ENCODE data around the gene CEP128. TPM values are rescaled to one million over a fixed set of nuclear protein-coding genes. Genes with fewer than 3 reads are reported as not detected.

CEP128 gene
- total RNA-seq, 4 donors from 2014 or later = 13.9 to 18.1 (median 16.0) TPM

DNA sequence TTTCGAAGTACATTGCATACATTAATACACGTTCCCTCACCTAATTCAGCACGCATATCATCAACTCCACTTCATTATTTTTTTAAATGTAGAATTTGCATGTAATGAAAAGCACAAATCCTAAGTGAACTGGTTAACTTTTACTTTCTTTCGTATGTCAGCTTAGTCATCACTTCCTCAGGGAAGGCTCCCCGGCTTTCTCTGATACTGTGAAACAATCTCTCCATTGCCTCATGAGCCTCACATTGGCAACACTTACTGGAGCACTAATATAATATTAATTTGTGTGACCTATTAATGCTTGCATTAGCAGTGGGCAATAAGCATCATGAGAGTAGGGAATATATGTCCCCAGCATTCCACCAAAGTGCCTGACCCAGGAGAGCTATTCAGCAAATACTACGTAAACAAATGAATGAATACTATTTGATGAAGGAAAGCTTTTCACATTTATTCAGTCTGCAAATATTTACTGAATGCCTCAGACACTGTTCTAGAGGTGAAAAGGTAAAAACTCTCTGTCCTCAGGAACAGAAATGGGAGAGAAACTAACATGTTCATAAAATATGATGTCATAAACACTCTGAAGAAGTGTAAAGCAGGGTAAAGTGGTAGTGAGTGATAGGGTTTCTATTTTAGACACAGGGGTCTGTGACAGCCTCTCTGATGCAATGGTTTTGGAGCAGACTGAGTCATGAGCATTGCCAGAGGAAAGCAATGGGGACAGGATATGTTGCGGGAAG is 402.7 kb downstream of the CEP128 start:
- Histone ChIP-seq H3K27me3 (no peaks in the 10 kb centered on the region), H3K9me3 (no peaks in the 10 kb centered on the region), H3K4me1 (no peaks in the 10 kb centered on the region), H3K4me3 (replicated peaks in 1 of 3) (no peak overlapping the region), H3K27ac (no peak overlapping the region), H3K36me3 (no peaks in the 10 kb centered on the region)
- WGBS, 2 donors = 95 to 96% methylated on average over 7 of the region's 7 CpGs
- intact Hi-C loops (cut with DNase I) = no loop called here
- TF ChIP-seq POLR2A (IDR thresholded peaks at IDR 0.05) = no peak
- TF ChIP-seq, protein P1, sequence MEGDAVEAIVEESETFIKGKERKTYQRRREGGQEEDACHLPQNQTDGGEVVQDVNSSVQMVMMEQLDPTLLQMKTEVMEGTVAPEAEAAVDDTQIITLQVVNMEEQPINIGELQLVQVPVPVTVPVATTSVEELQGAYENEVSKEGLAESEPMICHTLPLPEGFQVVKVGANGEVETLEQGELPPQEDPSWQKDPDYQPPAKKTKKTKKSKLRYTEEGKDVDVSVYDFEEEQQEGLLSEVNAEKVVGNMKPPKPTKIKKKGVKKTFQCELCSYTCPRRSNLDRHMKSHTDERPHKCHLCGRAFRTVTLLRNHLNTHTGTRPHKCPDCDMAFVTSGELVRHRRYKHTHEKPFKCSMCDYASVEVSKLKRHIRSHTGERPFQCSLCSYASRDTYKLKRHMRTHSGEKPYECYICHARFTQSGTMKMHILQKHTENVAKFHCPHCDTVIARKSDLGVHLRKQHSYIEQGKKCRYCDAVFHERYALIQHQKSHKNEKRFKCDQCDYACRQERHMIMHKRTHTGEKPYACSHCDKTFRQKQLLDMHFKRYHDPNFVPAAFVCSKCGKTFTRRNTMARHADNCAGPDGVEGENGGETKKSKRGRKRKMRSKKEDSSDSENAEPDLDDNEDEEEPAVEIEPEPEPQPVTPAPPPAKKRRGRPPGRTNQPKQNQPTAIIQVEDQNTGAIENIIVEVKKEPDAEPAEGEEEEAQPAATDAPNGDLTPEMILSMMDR (IDR thresholded peaks at IDR 0.05) = no peak
- no peak for DNase-seq

DNA sequence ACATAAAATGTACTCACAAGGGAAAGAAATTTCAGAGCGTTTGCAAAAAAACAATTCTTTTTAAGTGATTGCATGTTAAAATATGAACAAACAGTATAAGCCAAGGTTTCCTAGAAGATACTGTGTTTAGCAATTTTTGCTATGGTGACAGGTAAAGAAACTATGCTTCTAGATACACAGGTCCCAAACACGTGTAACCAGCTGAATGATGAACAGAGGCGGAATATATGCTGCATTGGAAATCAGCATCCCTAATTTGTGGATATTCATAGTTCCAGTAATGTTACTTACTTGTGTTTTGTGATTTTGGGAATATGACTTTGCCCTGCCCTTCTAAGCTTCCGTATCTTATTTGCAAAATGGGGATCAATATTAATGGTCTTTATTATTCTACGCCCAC is 403.9 kb downstream of the CEP128 start:
- WGBS, 2 donors = 93 to 94% methylated on average over 5 of the region's 5 CpGs
- H3K4me3 ChIP-seq (replicated peaks in 1 of 3) = no peak overlapping the region
- TF ChIP-seq, protein P1 (IDR thresholded peaks at IDR 0.05) = no peak
- TF ChIP-seq POLR2A (IDR thresholded peaks at IDR 0.05) = no peak
- H3K4me1 ChIP-seq = no peaks in the 10 kb centered on the region
- no peaks in the 10 kb centered on the region for H3K9me3 ChIP-seq
- no peaks in the 10 kb centered on the region for H3K27me3 ChIP-seq
- DNase-seq = no peak
- no peak overlapping the region for H3K27ac ChIP-seq
- intact Hi-C loops (cut with DNase I) = no loop called here
- H3K36me3 ChIP-seq = no peaks in the 10 kb centered on the region

DNA sequence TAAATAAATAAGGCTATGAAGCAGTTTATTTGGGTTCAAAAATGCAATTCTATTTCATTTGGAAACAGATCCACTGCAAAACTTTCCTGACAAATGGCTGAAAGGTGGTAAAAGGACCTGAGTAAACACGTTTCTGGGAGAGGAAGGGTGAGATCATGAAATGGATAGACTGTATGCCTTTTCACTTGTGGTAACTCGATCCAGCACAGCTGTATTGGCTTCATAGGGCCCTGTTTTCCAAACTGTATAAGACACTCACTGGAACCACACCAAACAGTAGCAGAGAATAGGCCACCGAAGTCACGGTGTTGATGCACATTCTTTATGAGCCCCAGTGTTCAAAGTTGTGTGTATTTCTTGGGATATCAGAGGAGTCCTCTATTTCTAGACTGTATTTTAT is 405.1 kb downstream of the CEP128 start:
- no peak for DNase-seq
- Histone ChIP-seq H3K9me3 (no peaks in the 10 kb centered on the region), H3K27ac (no peak overlapping the region), H3K27me3 (no peaks in the 10 kb centered on the region), H3K4me3 (replicated peaks in 1 of 3) (no peak overlapping the region), H3K36me3 (no peaks in the 10 kb centered on the region), H3K4me1 (no peaks in the 10 kb centered on the region)
- TF ChIP-seq, protein P1 (IDR thresholded peaks at IDR 0.05) = no peak
- no peak for TF ChIP-seq POLR2A (IDR thresholded peaks at IDR 0.05)
- intact Hi-C loops (cut with DNase I) = no loop called here
- 84 to 85% methylated on average over 4 of the region's 4 CpGs for WGBS, 2 donors

DNA sequence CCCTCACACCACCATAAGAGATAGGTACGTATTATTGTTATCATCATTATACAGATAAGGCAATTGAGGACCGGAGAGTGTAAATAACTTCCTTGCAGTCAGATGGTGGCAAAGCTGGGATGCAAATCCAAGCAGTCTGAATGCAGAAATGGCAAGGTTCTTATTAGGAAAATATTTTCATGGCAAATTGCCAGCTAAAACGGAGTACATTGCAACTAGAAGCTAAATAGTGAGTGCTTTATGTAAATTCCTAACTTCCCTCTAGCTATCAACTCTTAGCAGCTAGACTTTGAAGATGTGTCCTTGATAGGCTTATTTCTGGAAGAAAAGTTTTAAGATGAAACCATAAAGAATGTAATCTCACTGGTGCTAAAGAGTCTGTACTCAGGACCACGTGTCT is 406.4 kb downstream of the CEP128 start:
- no peak overlapping the region for H3K27ac ChIP-seq
- H3K4me3 ChIP-seq (replicated peaks in 1 of 3) = no peak overlapping the region
- intact Hi-C loops (cut with DNase I) = no loop called here
- WGBS, 2 donors = 74 to 76% methylated on average over 4 of the region's 4 CpGs
- no peaks in the 10 kb centered on the region for H3K9me3 ChIP-seq
- no peaks in the 10 kb centered on the region for H3K4me1 ChIP-seq
- H3K36me3 ChIP-seq = no peaks in the 10 kb centered on the region
- H3K27me3 ChIP-seq = no peaks in the 10 kb centered on the region
- TF ChIP-seq POLR2A (IDR thresholded peaks at IDR 0.05) = no peak
- TF ChIP-seq, protein P1 (IDR thresholded peaks at IDR 0.05) = no peak
- no peak for DNase-seq

DNA sequence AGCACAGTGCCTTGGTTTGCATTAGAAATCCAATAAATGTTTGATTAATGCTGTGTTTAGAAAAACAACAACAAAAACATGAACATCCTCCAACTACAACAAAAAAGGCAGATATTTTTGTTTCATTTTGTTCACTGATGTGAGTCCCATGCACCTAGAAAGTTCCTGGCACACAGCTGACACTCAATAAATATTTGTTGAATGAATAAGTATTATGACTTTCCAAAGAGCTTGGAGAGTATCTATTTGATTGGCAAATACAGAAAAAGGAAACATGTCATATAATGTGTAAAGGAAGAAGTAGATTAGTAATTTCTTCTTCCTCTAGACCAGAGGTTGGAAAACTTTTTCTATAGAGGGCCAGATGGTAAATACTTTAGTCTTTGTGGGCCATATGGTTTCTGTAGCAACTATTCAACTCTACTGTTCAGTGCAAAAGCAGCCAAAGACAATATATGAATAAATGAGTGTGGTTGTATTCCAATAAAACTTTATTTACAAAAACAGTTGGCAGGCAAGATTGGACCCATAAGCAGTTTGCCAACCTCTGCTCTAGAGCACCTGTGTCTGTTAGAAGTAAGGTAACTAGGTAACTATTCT is 417.9 kb downstream of the CEP128 start:
- no peaks in the 10 kb centered on the region for H3K27me3 ChIP-seq
- no peaks in the 10 kb centered on the region for H3K9me3 ChIP-seq
- no peaks in the 10 kb centered on the region for H3K4me1 ChIP-seq
- no peak for DNase-seq
- H3K4me3 ChIP-seq (replicated peaks in 1 of 3) = no peak overlapping the region
- intact Hi-C loops (cut with DNase I) = no loop called here
- no peaks in the 10 kb centered on the region for H3K36me3 ChIP-seq
- TF ChIP-seq, protein P1 (IDR thresholded peaks at IDR 0.05) = no peak
- TF ChIP-seq POLR2A (IDR thresholded peaks at IDR 0.05) = no peak
- no peak overlapping the region for H3K27ac ChIP-seq

Measured in thyroid gland (tissue), 4 donors.